B cell (primary cell): ENCODE measurements around the gene LZTS2.

Experiments used
- EZH2 ChIP-seq: IDR thresholded peaks from 2 replicates; pipeline ENCODE4 v1.6.1; 2012; ENCODE audit warnings: borderline replicate concordance, low read depth, mild to moderate bottlenecking, moderate library complexity, low read length; ENCODE audit not compliant: insufficient read depth, poor library complexity, severe bottlenecking
- TF ChIP-seq, protein P1 (sequence below): fragments of 200-600 bp; IDR thresholded peaks from one replicate; pipeline ENCODE4 v1.8.0; 2022; ENCODE audit warnings: antibody characterized with exemption, mild to moderate bottlenecking

DNA sequence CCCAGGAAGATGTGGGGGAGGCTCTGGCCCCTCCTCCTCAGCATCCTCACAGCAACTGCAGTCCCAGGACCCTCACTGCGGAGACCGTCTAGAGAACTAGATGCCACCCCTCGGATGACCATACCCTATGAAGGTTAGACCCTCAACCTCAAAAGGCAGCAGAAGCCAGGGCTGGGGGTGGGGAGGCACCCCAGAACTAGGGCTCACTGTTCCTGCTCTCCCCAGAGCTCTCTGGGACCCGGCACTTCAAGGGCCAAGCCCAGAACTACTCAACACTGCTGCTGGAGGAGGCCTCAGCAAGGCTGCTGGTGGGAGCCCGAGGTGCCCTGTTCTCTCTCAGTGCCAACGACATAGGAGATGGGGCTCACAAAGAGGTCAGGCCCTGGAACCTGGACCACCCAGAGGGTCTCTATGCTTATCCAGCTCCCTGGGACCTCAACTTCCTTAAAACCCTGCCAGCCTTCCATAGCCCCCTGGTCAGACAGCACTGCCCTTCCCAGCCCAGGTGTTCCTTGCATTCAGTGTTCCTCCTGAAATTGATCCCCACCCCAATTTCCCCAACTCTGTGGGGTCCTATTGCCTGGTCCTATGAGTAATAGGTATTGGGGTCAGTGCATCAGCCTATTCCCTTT lies 26.6 kb upstream of the LZTS2 start:
- TF ChIP-seq, protein P1, sequence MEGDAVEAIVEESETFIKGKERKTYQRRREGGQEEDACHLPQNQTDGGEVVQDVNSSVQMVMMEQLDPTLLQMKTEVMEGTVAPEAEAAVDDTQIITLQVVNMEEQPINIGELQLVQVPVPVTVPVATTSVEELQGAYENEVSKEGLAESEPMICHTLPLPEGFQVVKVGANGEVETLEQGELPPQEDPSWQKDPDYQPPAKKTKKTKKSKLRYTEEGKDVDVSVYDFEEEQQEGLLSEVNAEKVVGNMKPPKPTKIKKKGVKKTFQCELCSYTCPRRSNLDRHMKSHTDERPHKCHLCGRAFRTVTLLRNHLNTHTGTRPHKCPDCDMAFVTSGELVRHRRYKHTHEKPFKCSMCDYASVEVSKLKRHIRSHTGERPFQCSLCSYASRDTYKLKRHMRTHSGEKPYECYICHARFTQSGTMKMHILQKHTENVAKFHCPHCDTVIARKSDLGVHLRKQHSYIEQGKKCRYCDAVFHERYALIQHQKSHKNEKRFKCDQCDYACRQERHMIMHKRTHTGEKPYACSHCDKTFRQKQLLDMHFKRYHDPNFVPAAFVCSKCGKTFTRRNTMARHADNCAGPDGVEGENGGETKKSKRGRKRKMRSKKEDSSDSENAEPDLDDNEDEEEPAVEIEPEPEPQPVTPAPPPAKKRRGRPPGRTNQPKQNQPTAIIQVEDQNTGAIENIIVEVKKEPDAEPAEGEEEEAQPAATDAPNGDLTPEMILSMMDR, result no peak
- TF ChIP-seq EZH2, result no peak
